Panc1 (cell line): Measurements from ENCODE around the gene RANBP17. TPM values are rescaled to one million over a fixed set of nuclear protein-coding genes. Genes with fewer than 3 reads are reported as not detected.
"Not testable (repeated sequence)": the region's sequence is repeated elsewhere in the genome, so short reads cannot be mapped to it uniquely, and the experiment has no call there.

Experiments
- ATAC-seq: fragments of 200-7000 bp; cut with Tn5 transposase; 2 replicates; pipeline ENCODE4 v1.9.1; 2020; ENCODE audit warnings: mild to moderate bottlenecking, moderate library complexity
- BruUV-seq: library from RNA; stranded (reverse); fragments of 400-500 nt; replicated peaks from 2 replicates; lab custom pipeline; 2021; lab: Mats Ljungman, UMichigan
- CTCF ChIA-PET: fragments of 300-600 bp; sonication (Branson Sonifier 250); formaldehyde crosslinking; loops from one replicate; lab custom pipeline; 2022; ENCODE audit warnings: antibody characterized with exemption; lab: Charles Lee
- POLR2A ChIA-PET: fragments of 300-600 bp; sonication (Branson Sonifier 250); formaldehyde crosslinking; loops from one replicate; lab custom pipeline; 2022; ENCODE audit warnings: antibody characterized with exemption; lab: Charles Lee
- DNase-seq: peaks from one replicate; pipeline ENCODE4 v3.0.0-alpha.2; 2010; ENCODE audit warnings: low read depth, low spot score
- H3K27ac ChIP-seq: 2 replicates; pipeline ENCODE4 v1.5.1; 2011; ENCODE audit warnings: mild to moderate bottlenecking, low read length, inconsistent platforms
- H3K27me3 ChIP-seq: fragments of 200-500 bp; sonication (Bioruptor generic); 2 replicates; pipeline ENCODE4 v1.6.0; 2014; ENCODE audit warnings: low read length, inconsistent platforms; ENCODE audit not compliant: control insufficient read depth, insufficient read depth
- H3K36me3 ChIP-seq: fragments of 200-500 bp; sonication (Bioruptor generic); 2 replicates; pipeline ENCODE4 v1.5.1; 2014; ENCODE audit warnings: inconsistent platforms, mild to moderate bottlenecking, low read length, moderate library complexity; ENCODE audit not compliant: control insufficient read depth, insufficient read depth
- H3K4me1 ChIP-seq: 2 replicates; pipeline ENCODE4 v1.5.1; 2011; ENCODE audit warnings: inconsistent platforms, mild to moderate bottlenecking, low read length, moderate library complexity; ENCODE audit not compliant: control insufficient read depth, insufficient read depth
- H3K4me3 ChIP-seq, 2 experiments: 2 replicates each; pipeline ENCODE4 v1.5.1; 2011 to 2012; ENCODE audit warnings: low read depth in 2 of 2, low read length in 2 of 2, mild to moderate bottlenecking in 2 of 2, inconsistent platforms in 1 of 2, moderate library complexity in 1 of 2
- H3K9me3 ChIP-seq: fragments of 200-500 bp; sonication (Bioruptor generic); 2 replicates; pipeline ENCODE4 v1.5.1; 2014; ENCODE audit warnings: low read depth, mild to moderate bottlenecking, inconsistent platforms, low read length, moderate library complexity; ENCODE audit not compliant: control insufficient read depth, insufficient read depth
- POLR2AphosphoS5 ChIP-seq: IDR thresholded peaks from 2 replicates; pipeline ENCODE4 v1.6.1; 2012; ENCODE audit warnings: mild to moderate bottlenecking, low read depth, low read length, moderate library complexity
- REST ChIP-seq, 2 experiments: IDR thresholded peaks; 2 replicates each; pipeline ENCODE4 v1.6.1; 2011 to 2012; ENCODE audit warnings: low read depth in 2 of 2, control low read depth in 1 of 2, low read length in 1 of 2, mild to moderate bottlenecking in 1 of 2, moderate library complexity in 1 of 2; ENCODE audit not compliant: insufficient read depth in 1 of 2
- SIN3A ChIP-seq: IDR thresholded peaks from 2 replicates; pipeline ENCODE4 v1.6.1; 2012; ENCODE audit warnings: low read depth, mild to moderate bottlenecking, low read length, moderate library complexity, borderline replicate concordance; ENCODE audit not compliant: insufficient read depth
- TCF7L2 ChIP-seq: IDR thresholded peaks from 2 replicates; pipeline ENCODE4 v1.6.1; 2011; ENCODE audit warnings: mild to moderate bottlenecking, low read depth, low read length, inconsistent platforms
- in situ Hi-C: cut with HindIII; loops from 2 replicates; pipeline ENCODE4 v1.10.0; 2016; ENCODE audit warnings: low sequenced_read_pairs, low pct_unique_long_range_greater_than_20kb
- intact Hi-C: fragments of 100-400 bp; cut with micrococcal nuclease; formaldehyde crosslinking; loops from one replicate; pipeline ENCODE4 v1.10.0; 2022; ENCODE audit not compliant: unreplicated experiment
- total RNA-seq: library from RNA; stranded (reverse); gene quantifications from one replicate; pipeline ENCODE4 v1.2.1, GENCODE V29; 2021; ENCODE audit not compliant: unreplicated experiment
- TF ChIP-seq, protein P1 (sequence below): fragments of 450-650 bp; IDR thresholded peaks from 2 replicates; pipeline ENCODE4 v1.5.1; 2017; ENCODE audit warnings: mild to moderate bottlenecking

Gene RANBP17
- total RNA-seq, 1 experiment from 2014 or later = not detected

DNA sequence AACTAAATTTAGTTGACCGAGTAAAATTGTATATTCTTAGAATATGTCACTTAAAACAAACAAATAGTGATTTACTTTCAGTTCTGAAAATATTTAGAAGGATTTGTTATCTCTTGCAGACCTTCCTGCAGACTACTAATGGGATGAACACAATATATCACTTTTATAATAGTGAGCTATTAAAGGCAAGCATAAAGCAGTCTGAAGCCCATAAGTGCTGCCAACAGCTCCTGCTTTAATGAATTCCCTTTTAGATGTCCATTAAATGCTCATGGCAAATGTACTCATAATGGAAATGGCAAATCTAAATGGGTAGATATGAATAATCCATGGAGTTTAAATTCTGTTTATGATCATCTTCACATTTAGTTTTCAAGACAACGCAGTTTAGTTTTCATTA is 170.2 kb downstream of the RANBP17 start:
- no peak for ATAC-seq
- no peaks in the 10 kb centered on the region for H3K4me1 ChIP-seq
- H3K4me3 ChIP-seq = no peak overlapping the region
- no peaks in the 10 kb centered on the region for H3K27me3 ChIP-seq
- CTCF ChIA-PET = no interaction called here
- H3K36me3 ChIP-seq = no peaks in the 10 kb centered on the region
- no peaks in the 10 kb centered on the region for H3K9me3 ChIP-seq
- no peak for DNase-seq
- no peak for TF ChIP-seq POLR2AphosphoS5
- no peak for TF ChIP-seq TCF7L2
- TF ChIP-seq SIN3A = no peak
- no peak for TF ChIP-seq REST (IDR thresholded peaks at IDR 0.05; ENCODE audit: insufficient read depth in 1 of 2, low read depth in 2 of 2, low read length in 1 of 2)
- TF ChIP-seq, protein P1, sequence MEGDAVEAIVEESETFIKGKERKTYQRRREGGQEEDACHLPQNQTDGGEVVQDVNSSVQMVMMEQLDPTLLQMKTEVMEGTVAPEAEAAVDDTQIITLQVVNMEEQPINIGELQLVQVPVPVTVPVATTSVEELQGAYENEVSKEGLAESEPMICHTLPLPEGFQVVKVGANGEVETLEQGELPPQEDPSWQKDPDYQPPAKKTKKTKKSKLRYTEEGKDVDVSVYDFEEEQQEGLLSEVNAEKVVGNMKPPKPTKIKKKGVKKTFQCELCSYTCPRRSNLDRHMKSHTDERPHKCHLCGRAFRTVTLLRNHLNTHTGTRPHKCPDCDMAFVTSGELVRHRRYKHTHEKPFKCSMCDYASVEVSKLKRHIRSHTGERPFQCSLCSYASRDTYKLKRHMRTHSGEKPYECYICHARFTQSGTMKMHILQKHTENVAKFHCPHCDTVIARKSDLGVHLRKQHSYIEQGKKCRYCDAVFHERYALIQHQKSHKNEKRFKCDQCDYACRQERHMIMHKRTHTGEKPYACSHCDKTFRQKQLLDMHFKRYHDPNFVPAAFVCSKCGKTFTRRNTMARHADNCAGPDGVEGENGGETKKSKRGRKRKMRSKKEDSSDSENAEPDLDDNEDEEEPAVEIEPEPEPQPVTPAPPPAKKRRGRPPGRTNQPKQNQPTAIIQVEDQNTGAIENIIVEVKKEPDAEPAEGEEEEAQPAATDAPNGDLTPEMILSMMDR = no peak
- POLR2A ChIA-PET = no interaction called here
- H3K27ac ChIP-seq = no peak overlapping the region
- in situ Hi-C loops = no loop called here
- no TSS peak for BruUV-seq
- intact Hi-C loops = no loop called here

GRCh38 chr5:171032435-171032973 is 170.7 kb downstream of the RANBP17 start:
- in situ Hi-C loops = no loop called here
- H3K36me3 ChIP-seq = no peaks in the 10 kb centered on the region
- intact Hi-C loops = no loop called here
- H3K9me3 ChIP-seq = no peaks in the 10 kb centered on the region
- H3K4me3 ChIP-seq = no peak overlapping the region
- no TSS peak for BruUV-seq
- CTCF ChIA-PET = no interaction called here
- H3K4me1 ChIP-seq = no peaks in the 10 kb centered on the region
- no peaks in the 10 kb centered on the region for H3K27me3 ChIP-seq
- ATAC-seq (no peak), DNase-seq (no peak)
- POLR2A ChIA-PET = no interaction called here
- H3K27ac ChIP-seq = no peak overlapping the region
- TF ChIP-seq, protein P1 = no peak
- TF ChIP-seq POLR2AphosphoS5 (no peak), REST (IDR thresholded peaks at IDR 0.05; ENCODE audit: insufficient read depth in 1 of 2, low read depth in 2 of 2, low read length in 1 of 2) (no peak), TCF7L2 (no peak), SIN3A (no peak)

- CTCF ChIA-PET, BruUV-seq, POLR2A ChIA-PET: not testable (repeated sequence)
Measured at GRCh38 chr5:171041893-171042292, 180.1 kb downstream of the RANBP17 start.

More at GRCh38 chr5:171041893-171042292, 180.1 kb downstream of the RANBP17 start:
- H3K27ac ChIP-seq, intact Hi-C loops, in situ Hi-C loops, H3K27me3 ChIP-seq, H3K36me3 ChIP-seq, H3K4me1 ChIP-seq, DNase-seq, H3K9me3 ChIP-seq, H3K4me3 ChIP-seq, ATAC-seq: not testable (repeated sequence)
